Natural killer cell (primary cell): Measurements from ENCODE around the gene TFAP2A. TPM values are rescaled to one million over a fixed set of nuclear protein-coding genes. Genes with fewer than 3 reads are reported as not detected.

Source experiments
- ATAC-seq, 3 donors: fragments of 150-1000 bp in 2 of 3; fragments of 200-7000 bp in 1 of 3; cut with Tn5 transposase; 1 replicate in 1 of 3; 2 replicates in 2 of 3; pipeline ENCODE4 v1.10.0; 2021; ENCODE audit warnings: mild to moderate bottlenecking in 2 of 3, moderate library complexity in 2 of 3
- DNase-seq, 2 donors: peaks; one replicate each; pipeline versions ENCODE4 v3.0.0 to v3.0.0-alpha.2; 2013 to 2021; ENCODE audit warnings: mixed read lengths in 1 of 2
- H3K27ac ChIP-seq: one replicate; pipeline ENCODE4 v1.5.1; 2013; ENCODE audit warnings: mild to moderate bottlenecking, low read length
- H3K27me3 ChIP-seq: one replicate; pipeline ENCODE4 v1.6.1; 2013; ENCODE audit warnings: low read length; ENCODE audit not compliant: control insufficient read depth, insufficient read depth
- H3K36me3 ChIP-seq: one replicate; pipeline ENCODE4 v1.6.1; 2013; ENCODE audit warnings: low read length; ENCODE audit not compliant: control insufficient read depth, insufficient read depth
- H3K4me1 ChIP-seq: one replicate; pipeline ENCODE4 v1.6.1; 2013; ENCODE audit warnings: low read length; ENCODE audit not compliant: control insufficient read depth, insufficient read depth
- H3K4me3 ChIP-seq: one replicate; pipeline ENCODE4 v1.5.1; 2013; ENCODE audit warnings: low read length
- H3K9me3 ChIP-seq: one replicate; pipeline ENCODE4 v1.6.1; 2013; ENCODE audit warnings: low read length; ENCODE audit not compliant: control insufficient read depth, insufficient read depth
- H3K27ac Mint-ChIP-seq, 2 donors: one replicate each; pipeline ENCODE4 v1.8.0; 2022; ENCODE audit warnings: mild to moderate bottlenecking in 2 of 2, mixed read lengths in 2 of 2, moderate library complexity in 1 of 2
- H3K27me3 Mint-ChIP-seq, 2 donors: one replicate each; pipeline ENCODE4 v1.8.0; 2022; ENCODE audit warnings: low read depth in 2 of 2, mixed read lengths in 2 of 2
- H3K36me3 Mint-ChIP-seq: one replicate; pipeline ENCODE4 v1.8.0; 2022; ENCODE audit warnings: mixed read lengths
- H3K4me1 Mint-ChIP-seq, 2 donors: one replicate each; pipeline ENCODE4 v1.8.0; 2022; ENCODE audit warnings: mixed read lengths in 2 of 2
- H3K4me3 Mint-ChIP-seq: one replicate; pipeline ENCODE4 v1.8.0; 2022; ENCODE audit warnings: mild to moderate bottlenecking, moderate library complexity, mixed read lengths
- H3K9me3 Mint-ChIP-seq, 2 donors: one replicate each; pipeline ENCODE4 v1.8.0; 2022; ENCODE audit warnings: mixed read lengths in 2 of 2
- WGBS: methylation state at CpG from one replicate; pipeline ENCODE4 v1.1.7; 2013; ENCODE audit warnings: missing lambda C conversion rate; ENCODE audit not compliant: insufficient coverage; 5-methylcytosine and 5-hydroxymethylcytosine counted together
- intact Hi-C: fragments of 100-400 bp; cut with micrococcal nuclease; formaldehyde crosslinking; loops from one replicate; pipeline ENCODE4 v1.14.2; 2022
- total RNA-seq, 4 donors: library from RNA; stranded (reverse); fragments of 120-200 nt in 1 of 4; gene quantifications; one replicate each; pipeline versions ENCODE4 v1.2.3 to v1.2.4, GENCODE V29; 2013 to 2022
- TF ChIP-seq, protein P1 (sequence below): fragments of 200-600 bp; IDR thresholded peaks from one replicate; pipeline ENCODE4 v1.8.0; 2022; ENCODE audit warnings: antibody characterized with exemption

Gene TFAP2A
- total RNA-seq, 3 donors from 2014 or later (not counting 1 experiment from before 2014, with no cell fraction given) = not detected

DNA sequence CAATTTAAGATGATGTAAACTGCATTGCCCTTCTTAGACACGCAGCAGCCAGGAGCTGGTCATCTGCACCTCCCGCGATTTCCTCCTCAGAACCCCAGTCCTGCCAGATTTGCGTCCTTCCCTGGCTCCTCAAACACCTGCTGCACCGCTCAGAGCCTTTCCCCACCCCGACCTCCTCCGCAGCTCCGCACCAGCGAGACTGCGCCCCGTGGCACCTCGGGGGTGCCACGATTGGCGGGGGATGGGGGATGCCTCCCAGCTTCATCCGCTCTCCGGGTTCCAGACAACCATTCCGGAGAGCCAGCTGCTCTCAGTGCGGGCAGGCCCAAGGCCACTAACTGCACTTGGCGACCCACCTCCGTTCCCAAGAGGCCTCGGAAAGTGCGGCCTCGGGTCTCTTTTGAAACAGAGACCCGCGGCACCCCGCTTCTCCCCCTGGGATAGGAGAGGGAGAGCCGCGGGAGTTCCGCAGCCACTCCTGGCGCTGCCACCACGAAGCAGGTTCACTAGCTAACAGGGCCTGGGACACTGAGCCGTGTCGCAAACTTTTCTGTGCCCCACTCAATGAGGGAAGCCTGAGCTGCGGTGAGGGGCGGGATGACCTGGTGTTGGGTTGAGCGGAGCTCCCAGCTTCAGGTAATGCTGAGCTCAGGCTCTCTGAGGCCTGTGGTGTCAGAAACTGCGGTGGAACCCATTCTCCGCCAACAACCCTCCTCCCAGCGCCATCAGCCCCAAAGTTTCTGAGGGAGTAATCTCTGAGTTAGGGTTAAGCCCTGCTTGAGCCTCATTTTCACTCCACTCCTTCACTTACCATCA, 7.3 kb upstream of the TFAP2A start:
- TF ChIP-seq, protein P1, sequence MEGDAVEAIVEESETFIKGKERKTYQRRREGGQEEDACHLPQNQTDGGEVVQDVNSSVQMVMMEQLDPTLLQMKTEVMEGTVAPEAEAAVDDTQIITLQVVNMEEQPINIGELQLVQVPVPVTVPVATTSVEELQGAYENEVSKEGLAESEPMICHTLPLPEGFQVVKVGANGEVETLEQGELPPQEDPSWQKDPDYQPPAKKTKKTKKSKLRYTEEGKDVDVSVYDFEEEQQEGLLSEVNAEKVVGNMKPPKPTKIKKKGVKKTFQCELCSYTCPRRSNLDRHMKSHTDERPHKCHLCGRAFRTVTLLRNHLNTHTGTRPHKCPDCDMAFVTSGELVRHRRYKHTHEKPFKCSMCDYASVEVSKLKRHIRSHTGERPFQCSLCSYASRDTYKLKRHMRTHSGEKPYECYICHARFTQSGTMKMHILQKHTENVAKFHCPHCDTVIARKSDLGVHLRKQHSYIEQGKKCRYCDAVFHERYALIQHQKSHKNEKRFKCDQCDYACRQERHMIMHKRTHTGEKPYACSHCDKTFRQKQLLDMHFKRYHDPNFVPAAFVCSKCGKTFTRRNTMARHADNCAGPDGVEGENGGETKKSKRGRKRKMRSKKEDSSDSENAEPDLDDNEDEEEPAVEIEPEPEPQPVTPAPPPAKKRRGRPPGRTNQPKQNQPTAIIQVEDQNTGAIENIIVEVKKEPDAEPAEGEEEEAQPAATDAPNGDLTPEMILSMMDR = no peak
- Mint-ChIP-seq H3K9me3 (peaks cover 3% of the 10 kb centered on the region in 2 donors), H3K27ac (no peak overlapping the region), H3K27me3 (peaks cover 65 to 70% of the 10 kb centered on the region in 2 donors), H3K4me3 (no peak overlapping the region), H3K4me1 (peaks cover 3 to 4% of the 10 kb centered on the region in 2 donors), H3K36me3 (peaks cover 7% of the 10 kb centered on the region)
- H3K27ac ChIP-seq = no peak overlapping the region
- H3K9me3 ChIP-seq = peaks cover 9% of the 10 kb centered on the region
- H3K4me1 ChIP-seq = peaks cover 16% of the 10 kb centered on the region
- no peaks in the 10 kb centered on the region for H3K36me3 ChIP-seq
- ATAC-seq (no peak), DNase-seq (no peak)
- H3K27me3 ChIP-seq = peaks cover 89% of the 10 kb centered on the region
- WGBS = 17% methylated on average over 39 of the region's 39 CpGs
- no peak overlapping the region for H3K4me3 ChIP-seq
- intact Hi-C loops = no loop called here

DNA sequence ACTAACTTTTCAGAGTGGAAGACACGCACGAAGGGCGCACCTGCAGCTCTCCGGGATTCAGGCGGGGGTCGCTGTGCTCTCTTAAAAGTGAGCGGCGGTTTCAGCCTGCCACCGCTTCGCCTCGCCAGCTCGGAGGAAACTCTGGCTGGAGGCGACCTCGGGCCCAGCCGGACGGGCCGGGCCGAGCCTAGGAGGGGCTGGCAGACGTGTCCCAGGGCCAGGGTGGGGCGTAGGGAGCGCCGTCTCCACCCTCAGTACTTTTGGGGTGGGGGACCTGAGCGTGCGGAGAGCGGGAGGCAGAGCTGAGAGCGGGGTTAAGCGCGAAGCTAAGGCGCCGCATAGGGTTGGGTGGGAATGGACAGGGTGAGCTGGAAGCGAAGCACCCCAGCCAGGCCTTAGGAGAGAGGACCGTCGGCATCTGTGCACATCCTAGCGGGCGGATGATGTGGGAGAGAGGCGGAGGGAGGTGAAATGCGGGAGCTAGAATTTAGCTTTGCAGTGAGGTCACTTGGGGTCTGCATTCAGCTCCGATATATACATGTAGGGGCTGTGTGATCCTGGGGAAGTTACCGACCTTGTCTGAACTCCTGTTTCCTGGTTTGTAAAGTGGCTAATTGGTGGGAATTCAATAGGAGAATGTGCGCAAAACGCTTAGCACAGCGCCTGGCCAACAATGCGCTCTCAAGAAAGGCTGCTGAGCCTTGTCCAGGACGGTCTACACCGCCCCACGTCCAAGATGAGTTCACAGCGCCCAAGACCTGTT, 6.5 kb upstream of the TFAP2A start:
- H3K36me3 ChIP-seq = no peaks in the 10 kb centered on the region
- intact Hi-C loops = no loop called here
- H3K27ac ChIP-seq = no peak overlapping the region
- WGBS = 8% methylated on average over 47 of the region's 47 CpGs
- peaks cover 19% of the 10 kb centered on the region for H3K4me1 ChIP-seq
- TF ChIP-seq, protein P1 = no peak
- peaks cover 67 to 69% of the 10 kb centered on the region in 2 donors for H3K27me3 Mint-ChIP-seq
- no peak overlapping the region for H3K4me3 ChIP-seq
- no peak overlapping the region for H3K27ac Mint-ChIP-seq
- H3K9me3 ChIP-seq = peaks cover 16% of the 10 kb centered on the region
- H3K36me3 Mint-ChIP-seq = peaks cover 7% of the 10 kb centered on the region
- no peak overlapping the region for H3K4me3 Mint-ChIP-seq
- H3K27me3 ChIP-seq = peaks cover 91% of the 10 kb centered on the region
- ATAC-seq = no peak
- no peak for DNase-seq
- peaks cover 0 to 5% of the 10 kb centered on the region in 2 donors for H3K4me1 Mint-ChIP-seq
- H3K9me3 Mint-ChIP-seq = peaks cover 3% of the 10 kb centered on the region in 2 donors

DNA sequence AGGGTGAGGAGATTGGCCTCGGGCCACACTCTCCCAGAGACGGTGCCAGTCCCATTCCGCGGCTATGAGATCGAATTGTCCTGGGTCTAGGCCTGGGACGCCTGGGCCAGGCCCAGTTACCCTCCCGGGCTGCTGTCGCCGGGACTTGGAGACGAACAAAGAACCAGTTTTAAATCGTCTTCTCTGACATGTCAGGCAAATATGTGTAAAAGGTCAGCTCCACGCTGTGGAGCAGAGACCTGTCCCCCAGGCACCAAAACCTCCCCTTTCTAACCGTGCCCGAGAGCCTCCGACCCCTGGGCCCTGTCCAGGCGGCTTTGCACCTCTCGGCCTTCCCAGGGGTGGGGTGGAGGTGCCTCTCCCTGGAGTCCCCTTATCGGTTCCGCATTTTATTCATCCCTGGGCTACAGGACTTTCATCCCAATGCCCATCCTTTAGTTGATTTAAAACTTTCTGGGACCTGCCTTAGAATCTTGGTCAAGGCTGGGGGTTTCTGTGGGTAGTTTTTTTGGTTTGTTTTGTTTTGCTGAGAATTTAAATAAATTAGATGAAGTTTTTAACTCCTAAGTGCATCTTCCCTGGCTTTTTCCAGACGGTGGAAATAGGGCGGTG, 5.8 kb upstream of the TFAP2A start:
- peaks cover 14% of the 10 kb centered on the region for H3K4me1 ChIP-seq
- ATAC-seq (no peak), DNase-seq (no peak)
- no peak overlapping the region for H3K4me3 Mint-ChIP-seq
- WGBS = 12% methylated on average over 19 of the region's 21 CpGs
- intact Hi-C loops = no loop called here
- no peak overlapping the region for H3K4me3 ChIP-seq
- peaks cover 1 to 5% of the 10 kb centered on the region in 2 donors for H3K4me1 Mint-ChIP-seq
- no peaks in the 10 kb centered on the region for H3K36me3 ChIP-seq
- H3K27ac ChIP-seq = no peak overlapping the region
- TF ChIP-seq, protein P1 = no peak
- H3K9me3 Mint-ChIP-seq = peaks cover 3% of the 10 kb centered on the region in 2 donors
- no peak overlapping the region for H3K27ac Mint-ChIP-seq
- peaks cover 68 to 71% of the 10 kb centered on the region in 2 donors for H3K27me3 Mint-ChIP-seq
- peaks cover 93% of the 10 kb centered on the region for H3K27me3 ChIP-seq
- peaks cover 22% of the 10 kb centered on the region for H3K9me3 ChIP-seq
- peaks cover 7% of the 10 kb centered on the region for H3K36me3 Mint-ChIP-seq
